IPS-18a (cell line): ENCODE data around the gene ENAM.
"Not testable (repeated sequence)": the region's sequence is repeated elsewhere in the genome, so short reads cannot be mapped to it uniquely, and the experiment has no call there.

Experiments used
- H3K27ac ChIP-seq: one replicate; pipeline ENCODE4 v1.5.1; 2013; ENCODE audit warnings: low read length
- H3K27me3 ChIP-seq: one replicate; pipeline ENCODE4 v1.6.1; 2013; ENCODE audit warnings: mild to moderate bottlenecking, low read length; ENCODE audit not compliant: control insufficient read depth, insufficient read depth
- H3K36me3 ChIP-seq: one replicate; pipeline ENCODE4 v1.6.1; 2013; ENCODE audit warnings: low read depth, low read length; ENCODE audit not compliant: control insufficient read depth
- H3K4me1 ChIP-seq: one replicate; pipeline ENCODE4 v1.6.1; 2013; ENCODE audit warnings: low read depth, low read length; ENCODE audit not compliant: control insufficient read depth
- H3K4me3 ChIP-seq: one replicate; pipeline ENCODE4 v1.5.1; 2013; ENCODE audit warnings: low read length
- H3K9ac ChIP-seq: one replicate; pipeline ENCODE4 v1.6.1; 2013; ENCODE audit warnings: mild to moderate bottlenecking, low read length, moderate library complexity
- H3K9me3 ChIP-seq: one replicate; pipeline ENCODE4 v1.6.1; 2013; ENCODE audit warnings: low read depth, low read length; ENCODE audit not compliant: control insufficient read depth

ENAM gene

DNA sequence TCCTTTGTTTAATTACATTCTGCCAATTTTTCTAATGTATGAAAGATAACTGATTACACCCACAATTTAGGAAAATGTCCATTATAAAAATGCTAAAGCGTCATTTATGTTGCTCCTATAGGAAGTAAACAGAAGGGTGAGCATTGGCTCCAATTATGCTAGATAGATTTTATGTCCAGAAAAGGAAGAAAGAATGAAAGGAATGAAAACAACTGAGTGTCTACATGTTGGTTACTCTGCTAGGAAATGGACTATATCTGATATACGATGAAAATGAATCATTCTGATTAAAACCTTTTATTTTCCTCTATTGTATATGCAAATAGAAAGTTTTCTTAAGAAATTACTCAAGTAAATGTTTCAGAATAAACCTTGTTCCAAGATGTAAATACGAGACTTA is 1.6 kb downstream of the ENAM start:
- Histone ChIP-seq H3K36me3 (no peaks in the 10 kb centered on the region), H3K9ac (no peak overlapping the region), H3K4me1 (no peaks in the 10 kb centered on the region), H3K27ac (no peak overlapping the region), H3K27me3 (no peaks in the 10 kb centered on the region), H3K4me3 (no peak overlapping the region), H3K9me3 (no peaks in the 10 kb centered on the region)

DNA sequence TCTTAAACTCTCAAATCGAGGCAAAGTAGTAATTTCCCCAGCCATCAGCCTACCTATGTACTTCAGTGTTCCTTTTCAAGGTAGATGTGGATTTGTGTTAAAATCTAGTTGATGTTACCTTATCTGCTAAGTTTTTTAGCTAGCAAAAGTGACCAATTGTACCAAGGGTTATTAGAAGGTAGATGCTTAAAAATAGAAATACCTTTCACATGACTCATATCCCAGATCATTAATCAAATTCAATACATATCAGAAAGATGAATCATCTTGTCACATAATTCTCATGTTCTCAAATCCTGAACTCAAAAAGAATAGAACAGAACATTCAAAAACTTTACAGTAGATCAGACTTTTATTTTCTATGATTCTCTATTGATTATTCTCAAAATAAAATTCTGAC is 3.5 kb downstream of the ENAM start:
- Histone ChIP-seq H3K9me3 (no peaks in the 10 kb centered on the region), H3K36me3 (no peaks in the 10 kb centered on the region), H3K4me1 (no peaks in the 10 kb centered on the region), H3K9ac (no peak overlapping the region), H3K27me3 (no peaks in the 10 kb centered on the region), H3K4me3 (no peak overlapping the region), H3K27ac (no peak overlapping the region)

DNA sequence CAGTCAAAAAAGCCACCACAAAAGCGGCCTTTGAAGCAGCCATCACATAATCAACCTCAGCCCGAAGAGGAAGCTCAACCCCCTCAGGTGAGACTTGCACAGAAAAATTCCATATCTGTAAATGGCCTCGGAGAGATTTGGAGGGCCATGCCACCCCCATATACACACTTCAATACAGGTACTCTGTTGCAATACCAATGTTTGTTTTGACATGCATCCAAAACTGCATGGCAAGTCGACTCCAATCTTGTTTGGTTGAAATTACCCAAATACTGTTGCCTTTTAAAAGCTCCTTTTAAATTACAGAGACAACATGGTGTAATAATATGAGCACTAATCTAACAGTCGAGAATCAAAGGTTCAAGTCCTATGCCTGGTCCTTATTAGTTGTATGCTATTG is 5.9 kb downstream of the ENAM start:
- no peak overlapping the region for H3K27ac ChIP-seq
- H3K36me3 ChIP-seq, result no peaks in the 10 kb centered on the region
- no peaks in the 10 kb centered on the region for H3K9me3 ChIP-seq
- no peak overlapping the region for H3K9ac ChIP-seq
- H3K27me3 ChIP-seq, result no peaks in the 10 kb centered on the region
- no peaks in the 10 kb centered on the region for H3K4me1 ChIP-seq
- no peak overlapping the region for H3K4me3 ChIP-seq

DNA sequence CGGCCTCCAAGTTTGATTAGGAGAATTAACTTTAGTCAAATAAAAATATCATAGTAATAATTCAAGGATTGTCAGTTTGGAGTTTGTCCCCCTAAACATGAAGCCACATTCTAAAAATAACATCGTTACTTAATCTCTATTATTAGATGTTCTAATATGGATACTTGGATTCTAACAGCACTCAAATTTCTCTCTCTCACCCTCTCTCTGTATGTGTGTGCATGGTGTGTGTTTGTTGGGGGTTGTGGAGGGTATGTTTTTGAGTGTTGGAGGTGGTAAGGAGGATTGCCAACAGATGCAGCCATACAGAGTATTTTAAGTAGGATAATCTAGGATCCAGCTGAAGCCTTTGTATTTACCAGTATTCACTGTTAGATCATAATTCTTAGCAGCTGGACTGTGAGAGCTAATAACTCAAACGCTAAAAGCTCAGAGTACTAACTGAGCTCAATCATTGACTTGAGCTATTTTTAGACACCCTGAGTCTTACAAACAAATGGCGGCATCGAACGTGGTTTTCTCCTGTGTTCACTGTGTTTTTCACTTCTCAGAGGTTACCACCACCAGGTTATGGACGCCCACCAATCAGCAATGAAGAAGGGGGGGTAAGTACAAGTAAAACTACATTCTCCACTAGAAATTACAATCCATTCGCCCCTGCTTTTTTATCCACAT is 8.8 kb downstream of the ENAM start:
- no peaks in the 10 kb centered on the region for H3K4me1 ChIP-seq
- no peaks in the 10 kb centered on the region for H3K27me3 ChIP-seq
- H3K9ac ChIP-seq, result no peak overlapping the region
- no peaks in the 10 kb centered on the region for H3K9me3 ChIP-seq
- no peaks in the 10 kb centered on the region for H3K36me3 ChIP-seq
- H3K27ac ChIP-seq, result no peak overlapping the region
- H3K4me3 ChIP-seq, result no peak overlapping the region

DNA sequence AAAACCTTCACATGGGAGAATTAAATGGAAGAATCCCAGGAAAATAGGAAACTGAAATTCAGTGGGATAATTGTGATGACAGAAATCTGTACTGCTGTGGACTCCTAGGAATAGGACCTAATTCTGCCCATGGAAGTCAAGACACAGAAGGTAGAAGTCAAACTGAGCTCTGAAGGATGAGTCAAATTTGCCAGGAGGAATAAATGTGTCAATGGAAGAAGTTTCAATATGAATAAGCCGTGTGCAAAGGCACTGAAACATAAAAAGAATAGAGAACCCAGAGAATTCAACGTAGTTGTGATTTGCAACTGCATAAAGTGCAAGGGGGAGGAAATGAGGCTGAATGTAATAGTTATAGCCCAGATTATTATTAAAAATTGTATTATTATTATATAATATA is 11.6 kb downstream of the ENAM start:
- no peaks in the 10 kb centered on the region for H3K4me1 ChIP-seq

DNA sequence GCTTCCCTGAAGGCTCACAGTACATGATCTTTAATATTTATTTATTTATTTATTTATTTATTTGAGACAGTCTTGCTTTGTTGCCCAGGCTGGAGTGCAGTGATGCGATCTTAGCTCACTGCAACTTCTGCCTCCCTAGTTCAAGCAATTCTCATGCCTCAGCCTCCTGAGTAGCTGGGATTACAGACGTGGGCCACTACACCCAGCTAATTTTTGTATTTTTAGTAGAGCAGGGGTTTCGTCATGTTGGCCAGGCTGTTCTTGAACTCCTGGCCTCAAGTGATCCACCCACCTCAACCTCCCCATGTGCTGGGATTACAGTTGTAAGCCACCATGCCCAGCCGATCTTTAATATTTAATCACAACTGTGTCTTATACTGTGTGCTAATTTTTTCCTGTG is 22.2 kb downstream of the ENAM start:
- H3K27ac ChIP-seq, H3K27me3 ChIP-seq, H3K4me3 ChIP-seq, H3K36me3 ChIP-seq, H3K4me1 ChIP-seq, H3K9ac ChIP-seq, H3K9me3 ChIP-seq: not testable (repeated sequence)

More for the DNA sequence above, 11.6 kb downstream of the ENAM start:
- Histone ChIP-seq H3K36me3 (no peaks in the 10 kb centered on the region), H3K9me3 (no peaks in the 10 kb centered on the region), H3K4me3 (no peak overlapping the region), H3K9ac (no peak overlapping the region), H3K27me3 (no peaks in the 10 kb centered on the region), H3K27ac (no peak overlapping the region)

DNA sequence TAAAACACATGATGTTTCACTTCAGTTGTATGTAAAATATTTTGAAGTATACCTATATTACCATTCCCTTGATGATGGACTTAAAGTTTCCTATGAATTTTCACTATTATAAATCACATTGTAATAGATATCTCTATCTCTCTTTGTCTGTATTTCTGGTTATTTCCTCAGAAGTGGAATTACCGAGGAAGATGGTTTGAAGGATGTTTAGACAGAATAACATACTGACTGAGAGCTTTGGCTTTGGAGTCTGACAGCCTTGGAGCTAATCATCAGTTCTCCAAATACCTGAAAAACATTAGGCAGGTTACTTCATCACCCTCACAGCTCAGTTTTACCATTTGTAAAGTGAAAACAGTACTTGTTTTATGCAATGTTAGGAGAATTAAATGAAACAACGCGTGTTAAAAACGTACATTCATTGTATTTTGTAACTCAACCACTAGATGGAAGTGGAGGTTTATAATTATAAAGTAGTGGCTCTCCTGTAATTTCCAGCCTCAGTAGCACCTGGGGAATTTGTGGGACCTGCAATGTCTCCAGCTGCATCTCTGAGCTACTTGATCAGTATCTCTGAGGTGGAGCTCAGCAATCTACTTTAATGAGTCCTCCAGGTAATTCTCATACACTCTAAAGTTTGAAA is 23.4 kb downstream of the ENAM start:
- no peak overlapping the region for H3K4me3 ChIP-seq
- no peaks in the 10 kb centered on the region for H3K9me3 ChIP-seq
- H3K27me3 ChIP-seq, result no peaks in the 10 kb centered on the region
- H3K27ac ChIP-seq, result no peak overlapping the region
- H3K9ac ChIP-seq, result no peak overlapping the region
- no peaks in the 10 kb centered on the region for H3K36me3 ChIP-seq
- no peaks in the 10 kb centered on the region for H3K4me1 ChIP-seq

DNA sequence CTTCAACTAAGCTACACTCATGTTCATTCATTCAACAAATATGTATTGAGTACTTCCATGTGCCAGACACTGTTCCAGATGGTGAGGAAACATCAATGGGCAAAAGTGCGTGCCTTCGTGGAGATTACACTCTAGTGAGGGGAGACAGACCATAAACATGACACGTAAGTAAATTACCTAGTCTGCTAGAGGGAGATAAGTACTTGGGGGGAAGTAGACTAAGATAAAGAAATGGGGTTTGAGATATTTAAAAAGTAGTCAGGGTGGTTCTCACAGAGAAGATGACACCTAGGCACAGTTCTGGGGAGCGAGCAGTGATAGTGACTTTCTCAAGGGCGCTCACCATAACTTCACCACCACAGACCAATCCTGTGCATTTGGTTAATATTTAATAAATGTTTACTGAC is 26.1 kb downstream of the ENAM start:
- H3K9me3 ChIP-seq, result no peaks in the 10 kb centered on the region
- no peaks in the 10 kb centered on the region for H3K36me3 ChIP-seq

DNA sequence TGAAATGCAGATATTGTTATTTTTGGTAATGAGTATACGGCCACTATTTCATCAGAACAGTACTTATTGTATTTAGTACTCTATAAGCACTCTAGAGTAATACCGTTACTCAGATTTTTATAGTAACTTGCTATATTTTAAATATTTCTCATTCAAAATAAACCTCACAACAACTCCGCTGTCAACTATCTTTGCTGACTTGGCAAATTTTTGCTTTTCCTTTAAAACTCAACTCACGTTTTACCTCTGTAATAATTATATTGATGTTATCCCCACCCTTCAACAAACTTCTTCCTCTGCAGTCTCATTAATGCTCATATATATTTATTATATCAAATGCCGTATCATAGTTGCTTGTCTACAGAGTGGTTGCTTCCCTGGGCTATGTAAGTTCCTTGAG is 28.8 kb downstream of the ENAM start:
- Histone ChIP-seq H3K4me3 (no peak overlapping the region), H3K27me3 (no peaks in the 10 kb centered on the region), H3K4me1 (no peaks in the 10 kb centered on the region), H3K9me3 (no peaks in the 10 kb centered on the region), H3K9ac (no peak overlapping the region), H3K36me3 (no peaks in the 10 kb centered on the region), H3K27ac (no peak overlapping the region)

More for the DNA sequence above, 26.1 kb downstream of the ENAM start:
- Histone ChIP-seq H3K9ac (no peak overlapping the region), H3K4me3 (no peak overlapping the region), H3K27me3 (no peaks in the 10 kb centered on the region), H3K4me1 (no peaks in the 10 kb centered on the region), H3K27ac (no peak overlapping the region)

DNA sequence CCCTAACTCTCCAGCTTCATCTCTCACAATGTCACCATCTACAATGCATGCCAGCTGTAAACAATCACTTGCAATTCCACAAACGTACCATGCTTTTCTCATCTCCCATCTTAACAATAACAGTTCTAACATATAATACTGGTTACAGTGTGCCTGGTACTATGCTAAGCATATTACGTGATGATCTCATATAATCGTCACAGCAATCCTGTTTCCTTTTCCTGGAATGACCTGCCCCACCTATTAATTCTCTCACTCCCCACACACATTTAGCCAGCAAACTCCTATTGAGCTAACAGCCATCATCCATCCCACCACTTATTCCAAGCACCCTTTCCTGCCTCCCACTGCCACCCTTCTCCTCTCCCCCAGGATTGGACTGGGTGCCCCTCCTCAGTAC is 29.9 kb downstream of the ENAM start:
- Histone ChIP-seq H3K27ac (no peak overlapping the region), H3K27me3 (no peaks in the 10 kb centered on the region), H3K4me3 (no peak overlapping the region), H3K36me3 (no peaks in the 10 kb centered on the region), H3K9me3 (no peaks in the 10 kb centered on the region), H3K4me1 (no peaks in the 10 kb centered on the region), H3K9ac (no peak overlapping the region)

DNA sequence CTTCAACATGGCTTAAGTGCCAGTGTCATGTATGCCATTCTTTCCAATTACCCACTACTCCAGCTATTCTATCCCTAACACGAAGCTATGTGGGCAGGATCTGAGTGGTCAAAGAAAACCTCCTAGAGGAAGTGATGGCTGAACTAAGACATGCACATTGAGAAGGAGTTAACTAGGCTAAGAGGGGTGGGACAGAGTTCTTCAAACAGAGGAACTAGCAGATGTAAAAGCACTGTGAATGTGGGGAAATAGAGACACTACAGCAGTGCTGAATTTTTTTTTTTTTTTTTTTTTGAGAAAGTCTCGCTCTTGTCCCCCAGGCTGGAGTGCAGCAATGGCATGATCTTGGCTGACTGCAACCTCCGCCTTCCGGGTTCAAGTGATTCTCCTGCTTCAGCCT is 31.6 kb downstream of the ENAM start:
- Histone ChIP-seq H3K27ac (no peak overlapping the region), H3K27me3 (no peaks in the 10 kb centered on the region), H3K9ac (no peak overlapping the region), H3K4me1 (no peaks in the 10 kb centered on the region), H3K36me3 (no peaks in the 10 kb centered on the region), H3K9me3 (no peaks in the 10 kb centered on the region), H3K4me3 (no peak overlapping the region)

DNA sequence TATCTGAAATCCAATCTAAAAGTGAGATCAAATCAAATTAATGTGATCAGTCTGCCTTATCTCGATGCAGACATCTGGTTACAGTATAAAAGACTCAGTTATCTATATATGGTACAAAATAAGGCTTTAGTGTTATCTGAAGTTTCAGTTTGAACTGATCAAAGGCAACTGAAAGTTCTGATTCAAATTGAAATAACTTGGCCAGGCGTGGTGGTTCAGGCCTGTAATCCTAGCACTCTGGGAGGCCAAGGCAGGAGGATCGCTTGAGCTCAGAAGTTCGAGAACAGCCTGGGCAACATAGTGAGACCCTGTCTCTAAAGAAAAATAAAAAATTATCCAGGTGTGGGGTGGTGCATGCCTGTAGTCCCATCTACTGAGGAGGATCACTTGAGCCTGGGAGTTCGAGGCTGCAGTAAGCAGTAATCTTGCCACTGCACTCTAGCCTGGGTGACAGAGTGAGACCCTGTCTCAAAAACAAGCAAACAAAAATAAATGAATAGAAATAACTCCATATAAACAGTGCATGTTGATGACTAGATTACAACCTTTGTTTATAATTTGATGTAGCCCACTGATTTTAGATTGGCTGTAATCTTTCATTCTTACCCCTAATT is 32.9 kb downstream of the ENAM start:
- H3K36me3 ChIP-seq, H3K4me3 ChIP-seq, H3K9ac ChIP-seq, H3K9me3 ChIP-seq, H3K27me3 ChIP-seq, H3K4me1 ChIP-seq, H3K27ac ChIP-seq: not testable (repeated sequence)
